HG03135 (cell line): ENCODE measurements around the gene NF2.
"Not testable (repeated sequence)": the region's sequence is repeated elsewhere in the genome, so short reads cannot be mapped to it uniquely, and the experiment has no call there.

Source experiments
- ATAC-seq: cut with Tn5 transposase; IDR thresholded peaks from one replicate; pipeline ENCODE4 v1.9.1; 2021; ENCODE audit warnings: mild to moderate bottlenecking, moderate library complexity; ENCODE audit not compliant: unreplicated experiment

NF2 gene

GRCh38 chr22:29603358-29604075 lies at the start of gene NF2:
TSS of gene NF2 (plus strand) at chr22:29603633. CDS start at chr22:29603999, 366 bp downstream.
- peak; percentile 95 for ATAC-seq

GRCh38 chr22:29555065-29555644 lies 48.3 kb upstream of the NF2 start:
- ATAC-seq: no peak

- ATAC-seq: no peak
These were observed 44.4 kb upstream of the NF2 start for GRCh38 chr22:29559030-29559429.

- ATAC-seq: no peak
These were observed 43.6 kb upstream of the NF2 start for GRCh38 chr22:29559853-29560252.

- no peak for ATAC-seq
These were observed 39.6 kb upstream of the NF2 start for GRCh38 chr22:29563652-29564460.

GRCh38 chr22:29566513-29566912 lies 36.9 kb upstream of the NF2 start:
- not testable (repeated sequence) for ATAC-seq

- ATAC-seq: no peak
These were observed 36.1 kb upstream of the NF2 start for GRCh38 chr22:29567338-29567737.

- ATAC-seq: no peak
These were observed 34.3 kb upstream of the NF2 start for GRCh38 chr22:29569011-29569678.

- no peak for ATAC-seq
These were observed 33.0 kb upstream of the NF2 start for GRCh38 chr22:29570456-29570855.

- ATAC-seq: no peak
These were observed 32.4 kb upstream of the NF2 start for GRCh38 chr22:29570912-29571549.

- ATAC-seq: no peak
These were observed 28.5 kb upstream of the NF2 start for GRCh38 chr22:29574762-29575450.

- no peak for ATAC-seq
These were observed 24.8 kb upstream of the NF2 start for GRCh38 chr22:29578462-29579200.

- ATAC-seq: no peak
These were observed 23.1 kb upstream of the NF2 start for GRCh38 chr22:29580200-29580810.

- ATAC-seq: no peak
These were observed 21.6 kb upstream of the NF2 start for GRCh38 chr22:29581799-29582198.

- no peak for ATAC-seq
These were observed 18.5 kb upstream of the NF2 start for GRCh38 chr22:29584975-29585374.

GRCh38 chr22:29586193-29586705 lies 17.2 kb upstream of the NF2 start:
- ATAC-seq: not testable (repeated sequence)

- no peak for ATAC-seq
These were observed 15.3 kb upstream of the NF2 start for GRCh38 chr22:29587938-29588699.

GRCh38 chr22:29593923-29594322 lies 9.5 kb upstream of the NF2 start:
- no peak for ATAC-seq
